Ishikawa (cell line): ENCODE results near the gene PAFAH1B2.

ENCODE experiments used
- CEBPB ChIP-seq: IDR thresholded peaks from 2 replicates; pipeline ENCODE4 v1.6.1; 2012
- CREB1 ChIP-seq: IDR thresholded peaks from 2 replicates; pipeline ENCODE4 v1.6.1; 2012; ENCODE audit warnings: low read depth
- EP300 ChIP-seq: IDR thresholded peaks from 2 replicates; pipeline ENCODE4 v1.6.1; 2012; ENCODE audit warnings: borderline replicate concordance
- NFIC ChIP-seq: IDR thresholded peaks from 2 replicates; pipeline ENCODE4 v1.6.1; 2012
- RAD21 ChIP-seq: IDR thresholded peaks from 2 replicates; pipeline ENCODE4 v1.6.1; 2012; ENCODE audit warnings: low read depth
- TAF1 ChIP-seq: IDR thresholded peaks from 2 replicates; pipeline ENCODE4 v1.6.1; 2012; ENCODE audit warnings: low read depth, mild to moderate bottlenecking
- TCF12 ChIP-seq: IDR thresholded peaks from 2 replicates; pipeline ENCODE4 v1.6.1; 2012; ENCODE audit warnings: low read depth
- TEAD4 ChIP-seq: IDR thresholded peaks from 2 replicates; pipeline ENCODE4 v1.6.1; 2012
- YY1 ChIP-seq: IDR thresholded peaks from 2 replicates; pipeline ENCODE4 v1.6.1; 2012; ENCODE audit warnings: low read depth
- TF ChIP-seq, protein P1 (sequence below): IDR thresholded peaks from 2 replicates; pipeline ENCODE4 v1.6.1; 2012; ENCODE audit warnings: low read depth, mild to moderate bottlenecking
- TF ChIP-seq, protein P2 (sequence below): IDR thresholded peaks from 2 replicates; pipeline ENCODE4 v1.6.1; 2012

DNA sequence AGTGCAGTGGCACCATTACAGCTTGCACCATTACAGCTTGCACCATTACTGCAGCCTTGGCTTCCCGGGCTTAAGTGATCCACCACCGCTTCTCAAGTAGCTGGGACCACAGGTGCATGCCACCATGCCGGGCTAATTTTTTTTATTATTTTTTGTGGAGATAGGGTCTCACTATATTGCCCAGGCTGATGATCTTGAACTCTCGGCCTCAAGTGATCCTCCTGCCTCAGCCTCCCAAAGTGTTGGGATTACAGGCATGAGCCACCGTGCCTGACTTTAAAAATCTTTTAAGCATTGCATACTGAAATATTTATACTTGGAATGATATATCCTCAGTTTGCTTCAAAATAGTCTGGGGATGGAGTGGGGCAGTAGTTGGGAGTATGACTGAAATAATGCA, 10.4 kb downstream of the PAFAH1B2 start:
- no peak for TF ChIP-seq TAF1
- no peak for TF ChIP-seq NFIC
- TF ChIP-seq, protein P1, sequence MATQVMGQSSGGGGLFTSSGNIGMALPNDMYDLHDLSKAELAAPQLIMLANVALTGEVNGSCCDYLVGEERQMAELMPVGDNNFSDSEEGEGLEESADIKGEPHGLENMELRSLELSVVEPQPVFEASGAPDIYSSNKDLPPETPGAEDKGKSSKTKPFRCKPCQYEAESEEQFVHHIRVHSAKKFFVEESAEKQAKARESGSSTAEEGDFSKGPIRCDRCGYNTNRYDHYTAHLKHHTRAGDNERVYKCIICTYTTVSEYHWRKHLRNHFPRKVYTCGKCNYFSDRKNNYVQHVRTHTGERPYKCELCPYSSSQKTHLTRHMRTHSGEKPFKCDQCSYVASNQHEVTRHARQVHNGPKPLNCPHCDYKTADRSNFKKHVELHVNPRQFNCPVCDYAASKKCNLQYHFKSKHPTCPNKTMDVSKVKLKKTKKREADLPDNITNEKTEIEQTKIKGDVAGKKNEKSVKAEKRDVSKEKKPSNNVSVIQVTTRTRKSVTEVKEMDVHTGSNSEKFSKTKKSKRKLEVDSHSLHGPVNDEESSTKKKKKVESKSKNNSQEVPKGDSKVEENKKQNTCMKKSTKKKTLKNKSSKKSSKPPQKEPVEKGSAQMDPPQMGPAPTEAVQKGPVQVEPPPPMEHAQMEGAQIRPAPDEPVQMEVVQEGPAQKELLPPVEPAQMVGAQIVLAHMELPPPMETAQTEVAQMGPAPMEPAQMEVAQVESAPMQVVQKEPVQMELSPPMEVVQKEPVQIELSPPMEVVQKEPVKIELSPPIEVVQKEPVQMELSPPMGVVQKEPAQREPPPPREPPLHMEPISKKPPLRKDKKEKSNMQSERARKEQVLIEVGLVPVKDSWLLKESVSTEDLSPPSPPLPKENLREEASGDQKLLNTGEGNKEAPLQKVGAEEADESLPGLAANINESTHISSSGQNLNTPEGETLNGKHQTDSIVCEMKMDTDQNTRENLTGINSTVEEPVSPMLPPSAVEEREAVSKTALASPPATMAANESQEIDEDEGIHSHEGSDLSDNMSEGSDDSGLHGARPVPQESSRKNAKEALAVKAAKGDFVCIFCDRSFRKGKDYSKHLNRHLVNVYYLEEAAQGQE: no peak
- no peak for TF ChIP-seq CREB1
- TF ChIP-seq TEAD4: no peak
- no peak for TF ChIP-seq YY1
- TF ChIP-seq CEBPB: no peak
- TF ChIP-seq, protein P2, sequence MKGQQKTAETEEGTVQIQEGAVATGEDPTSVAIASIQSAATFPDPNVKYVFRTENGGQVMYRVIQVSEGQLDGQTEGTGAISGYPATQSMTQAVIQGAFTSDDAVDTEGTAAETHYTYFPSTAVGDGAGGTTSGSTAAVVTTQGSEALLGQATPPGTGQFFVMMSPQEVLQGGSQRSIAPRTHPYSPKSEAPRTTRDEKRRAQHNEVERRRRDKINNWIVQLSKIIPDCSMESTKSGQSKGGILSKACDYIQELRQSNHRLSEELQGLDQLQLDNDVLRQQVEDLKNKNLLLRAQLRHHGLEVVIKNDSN: no peak
- no peak for TF ChIP-seq EP300
- TF ChIP-seq RAD21: no peak
- TF ChIP-seq TCF12: no peak
